GM23248 (cell line): ENCODE results near the gene INO80. TPM values are rescaled to one million over a fixed set of nuclear protein-coding genes. Genes with fewer than 3 reads are reported as not detected.

ENCODE experiments used
- DNase-seq: peaks from one replicate; pipeline ENCODE4 v3.0.0-alpha.2; 2015
- H2AFZ ChIP-seq: fragments of 200-600 bp; sonication (generic); 2 replicates; pipeline ENCODE4 v1.6.1; 2016; ENCODE audit warnings: antibody characterized with exemption
- H3F3A ChIP-seq: fragments of 200-600 bp; sonication (generic); 2 replicates; pipeline ENCODE4 v1.6.1; 2016; ENCODE audit warnings: mild to moderate bottlenecking, antibody characterized with exemption, mixed run types; ENCODE audit not compliant: insufficient read depth
- H3K27ac ChIP-seq: fragments of 200-600 bp; sonication (generic); 2 replicates; pipeline ENCODE4 v1.5.1; 2016; ENCODE audit warnings: mild to moderate bottlenecking
- H3K27me3 ChIP-seq: fragments of 200-600 bp; sonication (generic); replicated peaks from 2 replicates; pipeline ENCODE4 v1.6.1; 2016; ENCODE audit warnings: mild to moderate bottlenecking; ENCODE audit not compliant: insufficient read depth
- H3K36me3 ChIP-seq: fragments of 200-600 bp; sonication (generic); 2 replicates; pipeline ENCODE4 v1.6.1; 2016; ENCODE audit warnings: low read depth, mild to moderate bottlenecking
- H3K4me1 ChIP-seq: fragments of 200-600 bp; sonication (generic); 2 replicates; pipeline ENCODE4 v1.6.1; 2016; ENCODE audit warnings: mild to moderate bottlenecking; ENCODE audit not compliant: insufficient read depth
- H3K4me2 ChIP-seq: fragments of 200-600 bp; sonication (generic); one replicate; pipeline ENCODE4 v1.6.1; 2016; ENCODE audit warnings: mild to moderate bottlenecking; ENCODE audit not compliant: unreplicated experiment
- H3K4me3 ChIP-seq: fragments of 200-600 bp; sonication (generic); 2 replicates; pipeline ENCODE4 v1.5.1; 2016; ENCODE audit warnings: mild to moderate bottlenecking
- H3K79me2 ChIP-seq: fragments of 200-600 bp; sonication (generic); 2 replicates; pipeline ENCODE4 v1.6.1; 2016; ENCODE audit warnings: mild to moderate bottlenecking; ENCODE audit not compliant: insufficient read depth
- H3K9ac ChIP-seq: fragments of 200-600 bp; sonication (generic); 2 replicates; pipeline ENCODE4 v1.6.1; 2016; ENCODE audit warnings: mild to moderate bottlenecking
- H3K9me2 ChIP-seq: fragments of 200-600 bp; sonication (generic); 2 replicates; pipeline ENCODE4 v1.6.1; 2016; ENCODE audit warnings: mixed run types, mild to moderate bottlenecking, moderate library complexity; ENCODE audit not compliant: insufficient read depth
- H3K9me3 ChIP-seq: fragments of 200-600 bp; sonication (generic); one replicate; pipeline ENCODE4 v1.6.1; 2017; ENCODE audit warnings: low read depth
- H4K20me1 ChIP-seq: fragments of 200-600 bp; sonication (generic); 2 replicates; pipeline ENCODE4 v1.6.0; 2016; ENCODE audit not compliant: insufficient read depth
- EZH2 ChIP-seq: fragments of 200-600 bp; sonication (generic); IDR thresholded peaks from 2 replicates; pipeline ENCODE4 v1.6.1; 2018; ENCODE audit warnings: antibody characterized with exemption, mild to moderate bottlenecking; ENCODE audit not compliant: insufficient read depth, poor library complexity, severe bottlenecking
- EZH2phosphoT487 ChIP-seq: fragments of 200-600 bp; sonication (generic); IDR thresholded peaks from 2 replicates; pipeline ENCODE4 v1.6.1; 2018; ENCODE audit warnings: antibody characterized with exemption, moderate library complexity, mild to moderate bottlenecking, low read depth; ENCODE audit not compliant: insufficient read depth
- WGBS, 2 experiments: methylation state at CpG; one replicate each; pipeline ENCODE4 v1.1.6; 2015 to 2017; ENCODE audit warnings: low lambda C conversion rate in 2 of 2, low coverage in 1 of 2; ENCODE audit errors: missing lambda C conversion rate in 2 of 2; 5-methylcytosine and 5-hydroxymethylcytosine counted together
- in situ Hi-C: fragments of 300-500 bp; cut with MboI; formaldehyde crosslinking; loops from 2 replicates; pipeline ENCODE4 v1.15.0; 2020
- polyA plus RNA-seq: library from polyadenylated mRNA; unstranded; fragments of >200 nt; fragmentation: Nextera tagmentation; extraction: Ambion mirVana; gene quantifications from 2 replicates; pipeline ENCODE4 v1.2.1, GENCODE V29; 2016
- total RNA-seq: library from RNA; depleted of rRNA; stranded (reverse); fragments of >200 nt; shearing (Covaris generic); gene quantifications from 2 replicates; pipeline ENCODE4 v1.2.3, GENCODE V29; 2014

INO80 gene
- total and polyA plus RNA-seq, 2 experiments from 2014 or later: 5.3 to 25.9 TPM

DNA sequence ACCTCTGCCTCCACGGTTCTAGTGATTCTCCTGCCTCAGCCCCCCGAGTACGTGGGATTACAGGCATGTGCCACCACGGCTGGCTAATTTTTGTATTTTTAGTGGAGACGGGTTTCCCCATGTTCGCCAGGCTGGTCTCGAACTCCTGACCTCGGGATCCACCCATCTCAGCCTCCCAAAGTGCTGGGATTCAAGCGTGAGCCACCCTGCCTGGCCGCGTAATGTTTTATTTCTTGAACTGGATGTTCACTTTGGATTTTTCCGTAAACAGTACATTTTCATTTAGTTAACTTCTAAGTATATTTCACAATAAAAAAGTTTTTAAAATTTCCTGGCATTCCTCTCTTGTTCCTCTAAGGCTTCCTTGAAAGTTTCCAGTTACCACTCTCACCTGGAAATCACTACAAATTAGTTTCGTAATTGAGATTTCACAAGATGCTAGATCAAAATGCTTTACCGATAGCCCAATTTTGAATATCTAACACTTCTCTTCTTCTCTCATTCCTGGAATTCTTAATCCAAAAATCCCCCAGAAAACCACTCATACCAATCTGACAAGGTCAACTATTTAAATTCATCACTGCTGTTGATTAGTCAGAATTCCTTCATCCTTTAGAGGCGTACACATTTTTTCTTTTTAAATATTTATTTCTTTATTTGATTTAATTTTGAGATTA, 44.7 kb upstream of the INO80 start:
- H3K4me1 ChIP-seq: peaks cover 14% of the 10 kb centered on the region
- peaks cover 9% of the 10 kb centered on the region; the same call in 1 of the 2 replicates for H3F3A ChIP-seq
- no peak overlapping the region for H3K9ac ChIP-seq
- 78 to 82% methylated on average over 15 of the region's 15 CpGs for WGBS, 2 experiments
- peak; percentile 33 for DNase-seq
- no peak overlapping the region for H3K4me3 ChIP-seq
- H3K4me2 ChIP-seq: peak overlapping the region; percentile 60
- no peaks in the 10 kb centered on the region for H3K36me3 ChIP-seq
- H3K79me2 ChIP-seq: no peaks in the 10 kb centered on the region
- H3K9me3 ChIP-seq: no peaks in the 10 kb centered on the region
- no peaks in the 10 kb centered on the region for H3K9me2 ChIP-seq
- TF ChIP-seq EZH2phosphoT487 (no peak), EZH2 (no peak)
- in situ Hi-C loops: no loop called here
- H3K27me3 ChIP-seq: no peaks in the 10 kb centered on the region
- H3K27ac ChIP-seq: peak overlapping the region; percentile 43
- 0 out of 2 replicates have a peak overlapping the region, but pooled peaks have one; percentile 29 for H2AFZ ChIP-seq
- no peaks in the 10 kb centered on the region for H4K20me1 ChIP-seq

DNA sequence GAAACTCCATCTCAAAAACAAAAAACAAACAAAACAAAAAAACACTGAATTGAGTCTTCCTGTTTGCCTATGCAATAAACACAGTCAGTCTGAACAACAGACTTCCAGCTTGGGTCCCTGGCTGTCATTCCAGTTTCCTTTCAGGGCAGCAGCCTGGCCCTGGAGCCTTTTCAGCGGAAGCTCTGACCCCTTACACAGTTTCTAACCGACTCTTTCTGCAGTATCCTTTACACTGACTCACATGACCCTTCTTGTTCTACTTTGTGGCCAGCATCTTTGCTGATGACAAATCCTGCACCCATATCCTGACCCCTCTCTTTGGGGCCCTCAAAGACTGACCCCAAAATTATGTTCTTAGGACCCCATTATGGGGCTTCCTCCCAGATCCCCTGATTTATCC, 38.3 kb upstream of the INO80 start:
- Histone ChIP-seq H3K27ac (no peak overlapping the region), H3K9ac (no peak overlapping the region), H3K4me2 (no peak overlapping the region), H3K79me2 (no peaks in the 10 kb centered on the region), H3K4me1 (peaks cover 8% of the 10 kb centered on the region), H3F3A (peaks cover 4% of the 10 kb centered on the region; the same call in 1 of the 2 replicates), H3K9me3 (no peaks in the 10 kb centered on the region), H3K36me3 (no peaks in the 10 kb centered on the region), H2AFZ (no peak overlapping the region), H3K27me3 (no peaks in the 10 kb centered on the region), H3K9me2 (no peaks in the 10 kb centered on the region), H3K4me3 (no peak overlapping the region), H4K20me1 (no peaks in the 10 kb centered on the region)
- TF ChIP-seq EZH2: no peak
- no peak for TF ChIP-seq EZH2phosphoT487
- in situ Hi-C loops: no loop called here
- no peak for DNase-seq
- WGBS, 2 experiments: 64 to 70% methylated on average over 2 of the region's 2 CpGs

DNA sequence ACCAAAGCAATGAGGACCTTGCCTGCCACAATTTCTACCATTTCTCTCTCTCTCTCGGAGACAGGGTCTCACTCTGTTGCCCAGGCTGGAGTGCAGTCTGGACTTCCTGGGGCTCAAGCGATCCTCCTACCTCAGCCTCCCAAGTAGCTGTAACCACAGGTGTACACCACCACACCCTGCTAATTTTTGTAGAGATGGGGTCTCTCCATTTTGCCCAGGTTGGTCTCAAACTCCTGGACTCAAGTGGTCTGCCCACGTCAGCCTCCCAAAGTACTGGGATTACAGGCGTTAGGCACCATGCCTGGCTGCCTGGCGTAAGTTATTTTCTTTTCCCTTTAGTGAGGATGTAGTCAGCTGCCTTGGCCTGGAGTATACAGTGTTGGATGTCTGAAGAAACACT, 37.7 kb upstream of the INO80 start:
- Histone ChIP-seq H3K36me3 (no peaks in the 10 kb centered on the region), H3K27me3 (no peaks in the 10 kb centered on the region), H3K4me1 (peaks cover 8% of the 10 kb centered on the region), H2AFZ (no peak overlapping the region), H4K20me1 (no peaks in the 10 kb centered on the region), H3K9me2 (no peaks in the 10 kb centered on the region), H3K9ac (no peak overlapping the region), H3K4me2 (no peak overlapping the region), H3K79me2 (no peaks in the 10 kb centered on the region), H3K9me3 (no peaks in the 10 kb centered on the region), H3K27ac (no peak overlapping the region), H3F3A (peaks cover 4% of the 10 kb centered on the region; the same call in 1 of the 2 replicates), H3K4me3 (no peak overlapping the region)
- WGBS, 2 experiments: 73 to 75% methylated on average over 5 of the region's 5 CpGs
- TF ChIP-seq EZH2: no peak
- TF ChIP-seq EZH2phosphoT487: no peak
- no peak for DNase-seq
- in situ Hi-C loops: no loop called here

DNA sequence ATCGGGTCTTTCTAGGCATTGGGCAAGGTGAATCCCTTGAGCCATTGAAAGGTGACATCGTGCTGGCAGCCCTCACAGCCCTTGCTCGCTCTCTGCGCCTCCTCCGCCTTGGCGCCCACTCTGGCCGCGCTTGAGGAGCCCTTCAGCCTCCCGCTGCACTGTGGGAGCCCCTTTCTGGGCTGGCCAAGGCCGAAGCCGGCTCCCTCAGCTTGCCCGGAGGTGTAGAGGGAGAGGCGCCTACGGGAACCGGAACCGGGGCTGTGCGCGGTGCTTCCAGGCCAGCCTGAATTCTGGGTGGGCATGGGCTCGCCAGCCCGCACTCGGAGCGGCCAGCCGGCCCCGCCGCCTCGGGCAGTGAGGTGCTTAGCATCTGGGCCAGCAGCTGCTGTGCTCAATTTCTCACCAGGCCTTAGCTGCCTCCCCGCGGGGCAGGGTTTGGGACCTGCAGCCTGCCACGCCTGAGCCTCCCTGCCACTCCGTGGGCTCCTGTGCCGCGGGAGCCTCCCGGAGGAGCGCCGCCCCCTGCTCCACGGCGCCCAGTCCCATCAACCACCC, 35.4 kb upstream of the INO80 start:
- Histone ChIP-seq H3K9ac (no peak overlapping the region), H3K4me2 (no peak overlapping the region), H3K36me3 (no peaks in the 10 kb centered on the region), H3K4me1 (peaks cover 8% of the 10 kb centered on the region), H4K20me1 (no peaks in the 10 kb centered on the region), H3K27ac (no peak overlapping the region), H3K4me3 (no peak overlapping the region), H3K9me3 (no peaks in the 10 kb centered on the region), H3K27me3 (no peaks in the 10 kb centered on the region), H3K9me2 (no peaks in the 10 kb centered on the region), H2AFZ (no peak overlapping the region), H3K79me2 (no peaks in the 10 kb centered on the region), H3F3A (peaks cover 4% of the 10 kb centered on the region; the same call in 1 of the 2 replicates)
- in situ Hi-C loops: no loop called here
- TF ChIP-seq EZH2 (no peak), EZH2phosphoT487 (no peak)
- DNase-seq: no peak
- 92 to 96% methylated on average over 33 to 35 of the region's 37 CpGs for WGBS, 2 experiments
